Right lobe of liver (tissue), 4 donors: Measurements from ENCODE around the gene RCOR1.

Source experiments
- CTCF ChIP-seq, 4 donors: fragments of 200-600 bp in 3 of 4; fragments of 450-650 bp in 1 of 4; IDR thresholded peaks; one replicate each; pipeline versions ENCODE4 v1.5.1 to v1.8.0; 2016 to 2022; ENCODE audit warnings: antibody characterized with exemption in 4 of 4, mild to moderate bottlenecking in 2 of 4
- POLR2A ChIP-seq: fragments of 450-650 bp; IDR thresholded peaks from one replicate; pipeline ENCODE4 v1.6.1; 2017; ENCODE audit warnings: antibody characterized with exemption, mild to moderate bottlenecking
- donor health status: DM: no; HTN: no; CAD: no.
- donor health status: DM: no; HTN: no; CAD: no.
- donor health status: DM: no; HTN: yes; CAD: no.

GRCh38 chr14:102748806-102749205, 156.4 kb downstream of the RCOR1 start:
- TF ChIP-seq POLR2A (no peak), CTCF (IDR thresholded peaks at IDR 0.05) (no peak)
